Esophagus muscularis mucosa (tissue), 4 donors: ENCODE measurements around the gene EGR1. TPM values are rescaled to one million over a fixed set of nuclear protein-coding genes. Genes with fewer than 3 reads are reported as not detected.
A peak's percentile ranks its signal among the peaks of the same experiment; 100 is the strongest.
"Not testable (repeated sequence)": the region's sequence is repeated elsewhere in the genome, so short reads cannot be mapped to it uniquely, and the experiment has no call there.

Experiments
- DNase-seq: peaks from one replicate; pipeline ENCODE4 v3.0.0-alpha.2; 2017; ENCODE audit errors: extremely low spot score
- H3K27ac ChIP-seq, 4 donors: fragments of 200-600 bp; sonication (generic); replicated peaks in 1 of 4; 1 replicate in 3 of 4; 2 replicates in 1 of 4; pipeline ENCODE4 v1.5.1; 2016 to 2019; ENCODE audit warnings: mild to moderate bottlenecking in 1 of 4
- H3K27me3 ChIP-seq, 4 donors: fragments of 200-600 bp; sonication (generic); one replicate each; pipeline versions ENCODE4 v1.5.1 to v1.6.0; 2016 to 2019
- H3K36me3 ChIP-seq, 4 donors: fragments of 200-600 bp; sonication (generic); one replicate each; pipeline ENCODE4 v1.5.1; 2016 to 2019
- H3K4me1 ChIP-seq, 4 donors: fragments of 200-600 bp; sonication (generic); one replicate each; pipeline ENCODE4 v1.5.1; 2016 to 2019
- H3K4me3 ChIP-seq, 4 donors: fragments of 200-600 bp; sonication (generic); 1 replicate in 2 of 4; 2 replicates in 2 of 4; pipeline ENCODE4 v1.5.1; 2016 to 2019; ENCODE audit warnings: mild to moderate bottlenecking in 4 of 4, moderate library complexity in 1 of 4
- H3K9me3 ChIP-seq, 4 donors: fragments of 200-600 bp; sonication (generic); 1 replicate in 3 of 4; 2 replicates in 1 of 4; pipeline ENCODE4 v1.5.1; 2016 to 2019
- EP300 ChIP-seq: sonication (generic); formaldehyde crosslinking; IDR thresholded peaks from one replicate; pipeline ENCODE4 v1.6.1; 2017; ENCODE audit warnings: antibody characterized with exemption
- POLR2A ChIP-seq: fragments of 450-650 bp; IDR thresholded peaks from one replicate; pipeline ENCODE4 v1.6.1; 2017; ENCODE audit warnings: antibody characterized with exemption, moderate library complexity, mild to moderate bottlenecking, low read depth
- POLR2AphosphoS5 ChIP-seq, 2 donors: sonication (generic); formaldehyde crosslinking; IDR thresholded peaks; one replicate each; pipeline ENCODE4 v1.6.1; 2017; ENCODE audit warnings: antibody characterized with exemption in 2 of 2
- WGBS: methylation state at CpG from one replicate; pipeline ENCODE4 v1.1.5; 2018; 5-methylcytosine and 5-hydroxymethylcytosine counted together
- intact Hi-C: fragments of 100-400 bp; cut with DNase I; formaldehyde crosslinking; loops from one replicate; pipeline ENCODE4 v1.15.1; 2023
- total RNA-seq, 4 donors: library from RNA; depleted of rRNA; stranded (reverse); fragments of >200 nt; gene quantifications; one replicate each; pipeline versions ENCODE4 v1.1.0 to v1.2.1, GENCODE V29; 2016
- TF ChIP-seq, protein P1 (sequence below), 3 experiments: fragments of 200-600 bp in 2 of 3; fragments of 450-650 bp in 1 of 3; sonication (generic) in 2 of 3; IDR thresholded peaks; one replicate each; pipeline ENCODE4 v1.5.1; 2017 to 2019; ENCODE audit warnings: antibody characterized with exemption in 3 of 3, mild to moderate bottlenecking in 2 of 3, moderate library complexity in 1 of 3

Gene EGR1
- total RNA-seq, 4 donors from 2014 or later, result 9.6 to 138 (median 13.5) TPM

DNA sequence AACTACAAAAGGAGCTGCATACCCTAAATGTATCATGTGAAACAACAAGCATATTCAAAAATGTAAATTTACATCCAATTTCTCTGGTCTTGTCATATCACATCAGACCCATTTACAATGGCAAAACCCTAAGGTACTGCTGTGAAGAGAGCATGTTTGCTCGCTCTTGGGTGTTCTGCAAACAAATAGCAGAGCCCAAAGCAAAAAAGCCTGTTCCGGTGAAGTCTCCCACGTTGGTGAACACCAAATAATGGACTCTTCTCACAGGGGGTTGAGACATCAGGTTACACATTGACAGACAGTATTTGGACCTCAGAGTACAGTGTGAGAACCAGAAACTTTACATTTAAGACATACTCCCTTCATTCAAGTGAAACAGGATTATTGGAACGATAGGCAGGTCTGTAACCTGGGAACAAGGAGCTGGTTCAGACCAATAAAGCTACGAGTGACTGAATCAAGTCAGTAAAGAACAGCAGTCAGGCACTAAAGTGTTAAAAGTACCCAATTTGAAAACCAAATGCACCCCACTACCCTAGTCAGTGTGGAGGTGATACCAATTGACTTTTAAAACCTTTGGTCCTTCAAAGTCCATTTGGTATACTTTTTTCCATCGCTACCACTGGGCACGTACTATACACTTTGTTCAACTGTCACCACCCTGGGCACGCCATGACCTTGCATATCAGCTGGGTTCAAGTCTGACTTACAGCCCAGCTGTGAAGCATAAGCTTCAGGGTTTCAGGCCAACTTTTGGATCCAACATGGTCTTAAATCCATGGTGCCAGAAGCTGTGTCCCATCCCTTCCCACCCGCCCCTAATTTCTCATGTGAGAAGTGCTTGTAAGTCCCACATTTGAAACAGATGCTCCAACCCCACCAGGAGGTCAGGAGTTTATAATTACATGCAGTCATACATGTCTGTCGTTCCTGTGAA, 41.4 kb downstream of the EGR1 start:
- TF ChIP-seq, protein P1, sequence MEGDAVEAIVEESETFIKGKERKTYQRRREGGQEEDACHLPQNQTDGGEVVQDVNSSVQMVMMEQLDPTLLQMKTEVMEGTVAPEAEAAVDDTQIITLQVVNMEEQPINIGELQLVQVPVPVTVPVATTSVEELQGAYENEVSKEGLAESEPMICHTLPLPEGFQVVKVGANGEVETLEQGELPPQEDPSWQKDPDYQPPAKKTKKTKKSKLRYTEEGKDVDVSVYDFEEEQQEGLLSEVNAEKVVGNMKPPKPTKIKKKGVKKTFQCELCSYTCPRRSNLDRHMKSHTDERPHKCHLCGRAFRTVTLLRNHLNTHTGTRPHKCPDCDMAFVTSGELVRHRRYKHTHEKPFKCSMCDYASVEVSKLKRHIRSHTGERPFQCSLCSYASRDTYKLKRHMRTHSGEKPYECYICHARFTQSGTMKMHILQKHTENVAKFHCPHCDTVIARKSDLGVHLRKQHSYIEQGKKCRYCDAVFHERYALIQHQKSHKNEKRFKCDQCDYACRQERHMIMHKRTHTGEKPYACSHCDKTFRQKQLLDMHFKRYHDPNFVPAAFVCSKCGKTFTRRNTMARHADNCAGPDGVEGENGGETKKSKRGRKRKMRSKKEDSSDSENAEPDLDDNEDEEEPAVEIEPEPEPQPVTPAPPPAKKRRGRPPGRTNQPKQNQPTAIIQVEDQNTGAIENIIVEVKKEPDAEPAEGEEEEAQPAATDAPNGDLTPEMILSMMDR (IDR thresholded peaks at IDR 0.05), result no peak
- TF ChIP-seq POLR2A, result no peak
- no peak overlapping the region for H3K4me3 ChIP-seq
- no peaks in the 10 kb centered on the region for H3K27me3 ChIP-seq
- no peak overlapping the region for H3K27ac ChIP-seq
- H3K36me3 ChIP-seq, result peaks cover 30 to 59% (median 45%) of the 10 kb centered on the region in 4 donors
- peaks cover 18 to 39% (median 38%) of the 10 kb centered on the region in 4 donors for H3K4me1 ChIP-seq
- 75% methylated on average over 10 of the region's 10 CpGs for WGBS
- H3K9me3 ChIP-seq, result no peaks in the 10 kb centered on the region
- intact Hi-C loops, result no loop called here
- no peak for DNase-seq

DNA sequence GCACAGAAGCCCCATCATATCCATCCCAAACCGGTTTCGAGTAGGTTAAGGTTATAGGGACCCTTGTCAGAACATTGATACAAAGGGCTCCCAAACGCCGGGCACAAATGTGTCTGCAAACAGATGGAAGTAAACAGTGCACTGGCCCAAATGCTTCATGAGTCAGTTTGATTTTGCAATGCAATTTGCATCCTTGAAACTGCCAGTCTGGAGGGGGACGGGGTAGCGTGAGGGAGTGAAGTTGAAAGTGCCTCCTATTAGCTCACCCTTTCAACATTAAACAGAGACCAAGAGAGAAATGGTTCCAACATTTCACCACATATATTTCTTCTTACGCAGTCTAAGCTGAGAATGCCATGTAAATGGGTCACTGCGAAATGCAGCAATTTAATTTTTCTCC, 42.2 kb downstream of the EGR1 start:
- peaks cover 18 to 30% (median 29%) of the 10 kb centered on the region in 4 donors for H3K4me1 ChIP-seq
- H3K4me3 ChIP-seq, DNase-seq, H3K27me3 ChIP-seq, intact Hi-C loops, H3K9me3 ChIP-seq, H3K27ac ChIP-seq: not testable (repeated sequence)
- WGBS, result 83% methylated on average over 8 of the region's 8 CpGs
- H3K36me3 ChIP-seq, result peaks cover 30 to 63% (median 50%) of the 10 kb centered on the region in 4 donors

DNA sequence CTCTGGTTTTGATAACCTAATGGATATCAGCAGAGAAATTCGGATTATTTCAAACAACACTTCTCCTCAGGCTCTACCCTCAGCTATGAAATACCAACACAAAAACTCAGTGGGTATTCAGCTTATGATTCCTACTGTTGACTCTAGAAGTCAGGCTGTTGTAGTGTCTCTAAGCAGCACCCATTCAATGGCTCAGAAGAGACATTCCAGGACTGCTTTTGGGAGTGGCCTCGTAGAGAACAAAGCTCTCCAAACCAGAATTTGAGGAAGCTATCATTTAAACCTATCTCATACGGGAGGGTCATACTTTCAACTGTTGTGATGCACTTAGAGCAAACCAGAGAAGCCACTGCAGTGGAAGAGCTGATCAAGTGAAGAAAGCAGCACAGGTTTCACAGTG, 43.7 kb downstream of the EGR1 start:
- peak overlapping the region in 2 of 4 donors; percentile 10 to 13 for H3K27ac ChIP-seq
- intact Hi-C loops, result no loop called here
- H3K36me3 ChIP-seq, result peaks cover 41 to 77% (median 65%) of the 10 kb centered on the region in 4 donors
- H3K4me3 ChIP-seq, result no peak overlapping the region
- 58% methylated on average over 3 of the region's 3 CpGs for WGBS
- H3K4me1 ChIP-seq, result peaks cover 14 to 16% (median 16%) of the 10 kb centered on the region in 4 donors
- DNase-seq, result no peak
- H3K9me3 ChIP-seq, result no peaks in the 10 kb centered on the region
- TF ChIP-seq POLR2A, result no peak
- no peak for TF ChIP-seq POLR2AphosphoS5 (IDR thresholded peaks at IDR 0.05)
- H3K27me3 ChIP-seq, result no peaks in the 10 kb centered on the region

DNA sequence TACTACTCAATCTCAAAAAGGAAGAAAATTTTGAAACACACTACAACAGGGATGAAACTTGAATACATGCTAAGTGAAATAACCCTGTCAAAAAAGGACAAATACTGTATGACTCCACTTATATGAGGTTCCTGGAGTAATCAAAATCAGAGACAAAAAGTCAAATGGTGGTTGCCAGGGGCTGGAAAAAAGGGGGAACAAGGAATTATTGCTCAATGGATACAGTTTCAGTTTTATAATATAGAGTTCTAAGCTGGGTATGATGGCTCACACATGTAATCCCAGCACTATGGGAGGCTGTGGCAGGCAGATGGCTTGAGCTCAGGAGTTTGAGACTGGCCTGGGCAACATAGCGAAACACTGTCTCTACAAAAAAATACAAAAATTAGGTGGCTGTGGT, 48.7 kb downstream of the EGR1 start:
- no peaks in the 10 kb centered on the region for H3K9me3 ChIP-seq
- intact Hi-C loops, result no loop called here
- no peaks in the 10 kb centered on the region for H3K27me3 ChIP-seq
- 100% methylated on average over 1 of the region's 1 CpG for WGBS
- TF ChIP-seq, protein P1 (IDR thresholded peaks at IDR 0.05), result no peak
- TF ChIP-seq EP300 (no peak), POLR2A (no peak), POLR2AphosphoS5 (IDR thresholded peaks at IDR 0.05) (no peak)
- peaks cover 52 to 98% (median 83%) of the 10 kb centered on the region in 4 donors for H3K36me3 ChIP-seq
- no peak overlapping the region for H3K27ac ChIP-seq
- H3K4me3 ChIP-seq, result no peak overlapping the region
- H3K4me1 ChIP-seq, result no peaks in the 10 kb centered on the region
- DNase-seq, result no peak

DNA sequence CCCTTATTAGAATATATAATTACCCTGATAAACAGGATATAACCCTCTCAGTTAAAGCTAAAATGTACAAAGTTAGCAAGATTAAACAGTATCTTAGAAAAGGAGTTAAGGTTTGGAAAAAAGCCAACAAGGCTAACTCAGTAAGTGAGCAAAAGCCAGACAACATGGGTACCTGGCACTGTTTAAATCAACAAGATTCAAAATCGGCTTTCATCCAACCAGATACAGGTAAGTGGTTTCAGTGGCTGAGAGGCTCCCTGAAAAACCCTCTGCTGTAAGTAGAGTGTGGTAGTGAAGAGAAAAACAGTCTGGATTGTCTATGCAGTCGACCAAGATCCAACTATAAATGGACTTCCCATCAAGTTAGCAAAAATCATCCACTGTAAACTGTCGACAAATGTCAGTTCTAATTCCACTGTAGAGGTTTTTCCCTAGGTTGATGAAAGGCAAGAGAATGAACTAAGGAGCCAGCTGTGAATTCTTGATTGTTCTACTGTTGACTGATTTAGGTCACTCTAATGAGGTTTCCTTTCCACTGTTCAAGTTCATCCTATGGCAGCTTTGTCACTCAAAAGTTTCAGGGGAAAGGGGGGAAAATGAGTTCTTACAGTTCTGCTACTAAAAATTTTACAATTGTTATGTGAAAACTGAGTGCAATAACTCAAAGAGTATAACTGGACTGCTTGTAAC, 50.4 kb downstream of the EGR1 start:
- no peak for DNase-seq
- WGBS, result 87% methylated on average over 3 of the region's 3 CpGs
- Histone ChIP-seq H3K27ac (no peak overlapping the region), H3K4me3 (no peak overlapping the region), H3K4me1 (peaks cover 0 to 5% (median 1%) of the 10 kb centered on the region in 4 donors), H3K27me3 (no peaks in the 10 kb centered on the region), H3K36me3 (peaks cover 46 to 84% (median 69%) of the 10 kb centered on the region in 4 donors), H3K9me3 (no peaks in the 10 kb centered on the region)
- no peak for TF ChIP-seq POLR2A
- no peak for TF ChIP-seq POLR2AphosphoS5 (IDR thresholded peaks at IDR 0.05)
- TF ChIP-seq, protein P1 (IDR thresholded peaks at IDR 0.05), result no peak
- TF ChIP-seq EP300, result no peak
- intact Hi-C loops, result no loop called here
